HG03159 (cell line): ENCODE data around the gene WLS.

Experiments
- ATAC-seq: cut with Tn5 transposase; IDR thresholded peaks from one replicate; pipeline ENCODE4 v1.9.1; 2021; ENCODE audit warnings: mild to moderate bottlenecking, moderate library complexity; ENCODE audit not compliant: unreplicated experiment

Gene WLS

GRCh38 chr1:68202239-68202832, 30.0 kb downstream of the WLS start:
- no peak for ATAC-seq

GRCh38 chr1:68201546-68202238, 30.6 kb downstream of the WLS start:
- ATAC-seq = no peak

GRCh38 chr1:68199603-68200002, 32.7 kb downstream of the WLS start:
- no peak for ATAC-seq

GRCh38 chr1:68198752-68199151, 33.6 kb downstream of the WLS start:
- ATAC-seq = no peak

- no peak for ATAC-seq
Measured at GRCh38 chr1:68197891-68198290, 34.4 kb downstream of the WLS start.

GRCh38 chr1:68197461-68197860, 34.9 kb downstream of the WLS start:
- no peak for ATAC-seq

GRCh38 chr1:68196676-68197075, 35.6 kb downstream of the WLS start:
- no peak for ATAC-seq

GRCh38 chr1:68191717-68192116, 40.6 kb downstream of the WLS start:
- no peak for ATAC-seq

- no peak for ATAC-seq
Measured at GRCh38 chr1:68188644-68189340, 43.5 kb downstream of the WLS start.

- no peak for ATAC-seq
Measured at GRCh38 chr1:68188060-68188538, 44.2 kb downstream of the WLS start.

- ATAC-seq = no peak
Measured at GRCh38 chr1:68185743-68186142, 46.6 kb downstream of the WLS start.

- no peak for ATAC-seq
Measured at GRCh38 chr1:68183895-68184294, 48.4 kb downstream of the WLS start.

- ATAC-seq = peak; percentile 37
Measured at GRCh38 chr1:68181165-68181556, 51.2 kb downstream of the WLS start.

- ATAC-seq = peak; percentile 61
Measured at GRCh38 chr1:68180441-68181164, 51.7 kb downstream of the WLS start.

GRCh38 chr1:68178821-68179490, 53.4 kb downstream of the WLS start:
- ATAC-seq = no peak

- no peak for ATAC-seq
Measured at GRCh38 chr1:68175621-68176398, 56.5 kb downstream of the WLS start.

- ATAC-seq = no peak
Measured at GRCh38 chr1:68174738-68175113, 57.6 kb downstream of the WLS start.

GRCh38 chr1:68173936-68174737, 58.2 kb downstream of the WLS start:
- no peak for ATAC-seq

GRCh38 chr1:68173283-68173935, 58.9 kb downstream of the WLS start:
- ATAC-seq = no peak
